ENCODE data around the gene PTCH2.

PTCH2 gene, protein sequence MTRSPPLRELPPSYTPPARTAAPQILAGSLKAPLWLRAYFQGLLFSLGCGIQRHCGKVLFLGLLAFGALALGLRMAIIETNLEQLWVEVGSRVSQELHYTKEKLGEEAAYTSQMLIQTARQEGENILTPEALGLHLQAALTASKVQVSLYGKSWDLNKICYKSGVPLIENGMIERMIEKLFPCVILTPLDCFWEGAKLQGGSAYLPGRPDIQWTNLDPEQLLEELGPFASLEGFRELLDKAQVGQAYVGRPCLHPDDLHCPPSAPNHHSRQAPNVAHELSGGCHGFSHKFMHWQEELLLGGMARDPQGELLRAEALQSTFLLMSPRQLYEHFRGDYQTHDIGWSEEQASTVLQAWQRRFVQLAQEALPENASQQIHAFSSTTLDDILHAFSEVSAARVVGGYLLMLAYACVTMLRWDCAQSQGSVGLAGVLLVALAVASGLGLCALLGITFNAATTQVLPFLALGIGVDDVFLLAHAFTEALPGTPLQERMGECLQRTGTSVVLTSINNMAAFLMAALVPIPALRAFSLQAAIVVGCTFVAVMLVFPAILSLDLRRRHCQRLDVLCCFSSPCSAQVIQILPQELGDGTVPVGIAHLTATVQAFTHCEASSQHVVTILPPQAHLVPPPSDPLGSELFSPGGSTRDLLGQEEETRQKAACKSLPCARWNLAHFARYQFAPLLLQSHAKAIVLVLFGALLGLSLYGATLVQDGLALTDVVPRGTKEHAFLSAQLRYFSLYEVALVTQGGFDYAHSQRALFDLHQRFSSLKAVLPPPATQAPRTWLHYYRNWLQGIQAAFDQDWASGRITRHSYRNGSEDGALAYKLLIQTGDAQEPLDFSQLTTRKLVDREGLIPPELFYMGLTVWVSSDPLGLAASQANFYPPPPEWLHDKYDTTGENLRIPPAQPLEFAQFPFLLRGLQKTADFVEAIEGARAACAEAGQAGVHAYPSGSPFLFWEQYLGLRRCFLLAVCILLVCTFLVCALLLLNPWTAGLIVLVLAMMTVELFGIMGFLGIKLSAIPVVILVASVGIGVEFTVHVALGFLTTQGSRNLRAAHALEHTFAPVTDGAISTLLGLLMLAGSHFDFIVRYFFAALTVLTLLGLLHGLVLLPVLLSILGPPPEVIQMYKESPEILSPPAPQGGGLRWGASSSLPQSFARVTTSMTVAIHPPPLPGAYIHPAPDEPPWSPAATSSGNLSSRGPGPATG

DNA sequence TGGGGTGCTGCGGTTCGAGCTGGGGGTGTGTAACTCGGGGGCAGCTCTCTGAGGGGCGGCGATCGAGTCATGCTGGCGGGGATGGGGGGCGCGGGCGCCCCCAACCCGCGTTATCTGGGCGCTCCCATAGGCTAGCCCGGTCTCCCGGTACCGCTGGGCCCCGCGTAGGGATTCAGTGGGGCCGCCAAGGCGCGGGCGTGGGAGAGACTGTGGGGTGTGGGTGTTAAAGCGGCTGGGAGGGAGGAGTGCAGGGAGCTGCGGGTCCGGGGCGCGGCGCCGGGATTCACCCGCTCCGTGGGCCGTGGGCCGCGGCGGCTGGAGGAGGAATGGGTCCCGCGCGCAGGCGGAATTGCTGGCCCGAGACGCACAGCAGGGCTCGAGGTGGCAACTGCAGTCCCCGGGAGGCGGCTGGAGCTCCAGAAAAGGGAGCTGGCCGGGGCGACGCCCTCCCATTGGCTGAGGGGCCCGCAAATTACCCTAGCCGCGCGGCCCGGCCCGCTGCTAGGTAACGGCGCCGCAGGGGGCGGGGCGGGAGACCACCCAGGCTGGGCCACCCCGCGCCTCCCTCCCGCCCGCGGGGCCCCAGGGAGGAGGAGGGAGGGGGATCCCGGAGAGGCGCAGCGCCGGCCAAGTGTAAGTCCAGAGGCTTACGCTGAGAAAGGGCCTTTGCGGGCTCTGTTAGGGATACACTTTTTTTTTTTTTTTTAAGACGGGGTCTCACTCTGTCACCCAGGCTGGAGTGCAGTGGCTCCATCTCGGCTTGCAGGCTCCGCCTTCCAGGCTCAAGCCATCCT, at the start of gene PTCH2:
Gene PTCH2, minus strand, starts transcription at position 392 of the 794 bp plus-strand sequence. Its CDS starts 321 bp downstream, at position 71.
- DNase-seq, result no peak

DNA sequence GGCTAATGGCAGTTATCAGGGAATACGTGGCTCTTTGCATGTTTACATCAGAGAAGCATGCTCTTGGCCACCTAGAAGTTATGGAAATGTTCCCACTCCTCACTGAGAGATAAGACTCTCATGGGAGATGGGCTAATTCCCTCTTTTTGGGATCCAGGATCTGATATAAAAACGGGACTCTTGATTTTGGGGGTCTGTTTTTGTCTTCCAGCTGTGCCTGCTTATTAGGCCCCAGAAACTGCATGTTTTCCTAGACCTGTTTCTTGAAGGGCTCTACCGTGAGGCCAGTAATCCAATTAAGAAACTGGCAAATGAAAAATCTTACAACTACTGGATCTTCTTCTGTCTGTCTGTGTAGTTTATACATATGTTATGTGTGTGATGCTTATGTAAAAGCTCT, 47.0 kb upstream of the PTCH2 start:
- no peak for DNase-seq

DNA sequence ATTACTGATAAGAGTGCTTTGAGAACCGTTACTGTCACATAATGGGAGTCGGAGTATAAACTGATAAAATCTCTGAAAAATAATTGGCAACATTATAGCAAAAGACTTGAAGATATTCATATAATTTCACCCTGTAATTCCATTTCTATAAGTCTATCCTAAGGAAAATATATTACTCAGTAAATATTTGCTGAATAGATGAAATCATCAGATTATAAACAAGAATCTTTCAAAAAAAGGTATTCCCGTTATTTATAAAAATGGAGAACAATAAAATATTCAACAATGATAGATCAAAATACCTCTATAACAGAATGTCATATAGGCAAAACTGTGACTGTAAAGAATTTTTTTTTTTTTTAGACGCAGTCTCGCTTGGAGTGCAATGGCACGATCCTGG, 42.4 kb upstream of the PTCH2 start:
- DNase-seq, result no peak

DNA sequence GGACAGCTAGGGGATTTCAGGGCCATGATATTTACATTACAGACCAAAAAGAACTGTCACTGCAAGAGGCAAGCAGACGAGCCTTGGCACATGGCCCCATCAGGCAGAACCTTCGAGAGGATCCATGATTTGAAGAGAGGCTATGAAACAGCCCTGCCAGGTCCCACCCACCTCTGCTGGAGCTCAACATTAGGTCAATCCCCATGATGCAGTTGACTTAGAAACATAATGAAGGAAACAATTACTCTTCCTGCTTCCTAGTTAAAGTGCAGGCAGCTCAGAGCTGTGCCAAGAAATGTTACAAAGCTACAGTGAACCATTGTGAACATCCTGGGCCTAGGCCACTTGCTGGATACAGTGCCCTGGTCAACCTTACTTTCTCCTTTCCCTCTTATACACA, 41.7 kb upstream of the PTCH2 start:
- no peak for DNase-seq

DNA sequence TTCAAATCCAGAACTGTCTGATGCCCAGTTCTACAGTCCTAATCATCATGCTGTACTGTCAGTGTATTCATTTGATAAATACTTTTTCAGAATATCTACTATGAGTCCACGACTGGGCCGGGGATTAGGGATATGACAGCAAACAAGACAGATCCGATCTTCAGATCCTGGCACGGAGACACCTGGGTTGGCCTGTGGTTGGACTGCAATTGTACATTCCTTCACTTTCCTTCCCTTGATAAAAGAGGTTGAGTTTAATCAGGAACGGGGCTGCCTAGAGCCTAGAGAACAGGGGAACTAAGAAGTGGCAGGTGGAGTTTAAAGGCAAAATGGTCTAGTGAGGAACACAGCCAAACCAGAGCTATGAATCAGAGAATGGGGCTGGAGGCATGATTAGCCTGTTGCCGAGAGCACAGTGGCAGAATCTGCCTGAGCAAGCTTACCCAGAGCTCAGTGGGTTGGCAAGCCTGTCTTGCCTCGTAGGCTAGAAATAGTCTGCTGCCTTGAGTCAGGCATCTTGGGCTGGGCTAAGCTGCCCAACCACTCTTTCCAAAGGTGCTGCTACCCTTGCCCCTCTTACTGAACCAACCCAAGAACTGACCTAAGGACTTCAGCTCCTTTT, 38.1 kb upstream of the PTCH2 start:
- no peak for DNase-seq

DNA sequence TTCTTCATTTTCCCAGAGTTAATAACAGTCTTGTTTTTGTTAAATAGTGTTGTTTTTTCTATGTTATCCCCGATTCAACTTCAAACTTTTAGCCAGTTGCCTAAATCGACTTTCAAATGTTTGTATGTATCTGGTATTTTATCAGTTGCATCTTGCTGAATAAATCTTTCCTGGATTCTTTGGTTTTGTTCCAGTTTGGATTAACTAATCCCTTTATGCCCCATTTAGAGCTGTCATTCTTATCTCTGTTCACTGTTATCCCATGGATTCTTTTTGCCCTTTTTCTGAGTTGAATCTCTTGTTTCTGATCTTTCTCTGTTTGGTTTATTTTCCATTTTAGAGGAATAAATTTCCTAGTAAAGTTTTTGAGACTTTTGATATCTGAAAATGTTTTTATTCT, 31.1 kb upstream of the PTCH2 start:
- no peak for DNase-seq

DNA sequence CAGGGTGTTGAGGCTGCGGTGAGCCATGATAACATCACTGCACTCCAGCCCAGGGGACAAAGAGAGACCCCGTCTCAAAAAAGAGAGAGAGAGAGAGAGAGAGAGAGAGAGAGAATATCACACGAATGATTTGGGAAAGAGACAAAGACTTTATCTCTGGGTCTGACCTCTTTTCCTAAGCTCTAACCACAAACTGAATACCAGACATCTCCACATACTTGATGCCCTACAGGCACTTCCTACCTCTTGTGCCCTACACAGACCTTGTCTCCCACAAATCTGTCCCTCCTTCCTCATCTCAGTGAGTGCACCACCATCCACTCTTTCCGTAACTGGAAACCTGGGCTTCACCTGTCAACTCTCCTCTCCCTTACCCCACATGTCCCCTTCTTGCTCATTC, 27.0 kb upstream of the PTCH2 start:
- DNase-seq, result no peak

DNA sequence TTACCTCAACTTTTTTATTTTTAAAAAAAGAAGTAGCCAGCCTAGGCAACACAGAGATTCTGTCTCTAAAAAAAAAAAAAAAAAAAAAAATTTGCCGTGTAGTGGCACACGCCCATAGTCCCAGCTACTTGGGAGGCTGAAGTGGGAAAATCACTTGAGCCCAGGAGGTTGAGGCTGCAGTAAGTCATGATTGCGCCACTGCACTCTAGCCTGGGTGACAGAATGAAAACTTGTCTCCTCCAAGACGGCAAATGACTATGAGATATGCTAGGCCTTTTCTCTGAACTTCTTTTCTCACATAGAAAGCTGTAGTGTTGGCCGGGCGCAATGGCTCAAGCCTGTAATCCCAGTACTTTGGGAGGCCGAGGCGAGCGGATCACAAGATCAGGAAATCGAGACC, 24.7 kb upstream of the PTCH2 start:
- no peak for DNase-seq

DNA sequence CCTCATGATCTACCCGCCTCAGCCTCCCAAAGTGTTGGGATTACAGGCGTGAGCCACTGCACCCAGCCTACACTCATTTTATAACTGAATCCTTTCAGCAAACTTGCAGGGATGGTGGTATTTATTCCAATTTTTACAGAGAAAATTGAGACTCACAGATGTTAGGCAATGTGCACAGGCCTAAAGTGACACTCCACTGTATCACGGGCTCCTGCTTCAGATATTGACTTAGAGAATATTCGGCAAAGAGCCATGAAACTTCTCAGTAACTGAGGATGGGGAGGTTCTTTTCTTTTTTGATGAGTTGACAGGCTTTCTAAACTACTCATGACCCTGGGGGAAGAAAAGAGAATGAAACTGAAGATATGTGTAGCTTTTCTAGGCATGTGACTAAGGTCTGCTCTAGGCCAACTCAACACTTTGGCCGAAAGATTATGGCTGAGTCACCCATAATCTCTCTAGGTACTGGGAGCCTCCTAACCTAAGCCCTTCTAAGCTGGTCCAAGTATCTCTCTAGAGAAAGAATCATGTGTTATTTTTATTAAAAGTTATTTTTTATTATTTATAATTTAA, 19.9 kb upstream of the PTCH2 start:
- no peak for DNase-seq

DNA sequence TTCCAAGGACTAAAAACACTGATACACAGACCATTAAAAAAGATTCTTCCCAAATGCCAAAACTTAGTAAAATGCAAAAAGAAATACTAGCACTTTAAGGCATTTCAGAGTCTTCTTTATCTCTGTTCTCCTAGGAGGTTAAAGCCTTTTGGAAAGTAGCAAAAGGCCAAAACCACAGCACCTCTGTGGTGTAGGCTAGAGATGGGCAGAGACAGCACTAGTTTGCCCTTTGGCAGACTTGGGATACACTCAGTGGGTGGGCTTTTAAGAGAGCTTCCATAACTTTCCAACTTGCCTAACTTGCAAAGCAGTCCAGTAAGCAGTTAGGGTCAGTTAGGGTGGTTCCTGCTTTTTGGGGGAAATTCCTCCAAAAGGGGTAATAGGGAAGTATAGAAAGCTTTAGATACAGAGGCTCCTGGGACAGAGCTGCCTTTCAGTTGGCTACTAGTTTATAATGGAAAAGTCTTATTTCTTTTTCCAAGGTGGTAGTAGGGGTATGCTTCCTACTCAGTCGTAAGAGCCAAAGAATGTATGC, 17.9 kb upstream of the PTCH2 start:
- no peak for DNase-seq

DNA sequence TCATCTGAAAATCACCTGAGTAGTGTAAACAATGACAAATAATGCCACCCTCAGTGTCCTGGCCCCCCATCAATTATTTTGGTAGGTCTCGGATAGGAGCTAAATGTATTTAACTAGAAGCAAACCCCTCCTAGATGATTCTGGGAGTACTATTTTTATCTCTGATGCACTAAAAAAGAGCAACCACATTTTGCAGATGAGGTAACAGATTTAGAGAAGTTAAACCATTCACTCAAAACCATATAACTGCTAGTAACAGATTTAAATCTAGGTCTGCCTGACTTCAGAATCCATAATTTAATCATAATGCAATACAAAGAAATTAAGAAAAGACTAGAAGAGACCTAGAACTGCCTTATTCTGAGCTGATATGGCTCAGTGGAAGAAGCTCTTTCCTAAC, 17.3 kb upstream of the PTCH2 start:
- DNase-seq, result no peak

DNA sequence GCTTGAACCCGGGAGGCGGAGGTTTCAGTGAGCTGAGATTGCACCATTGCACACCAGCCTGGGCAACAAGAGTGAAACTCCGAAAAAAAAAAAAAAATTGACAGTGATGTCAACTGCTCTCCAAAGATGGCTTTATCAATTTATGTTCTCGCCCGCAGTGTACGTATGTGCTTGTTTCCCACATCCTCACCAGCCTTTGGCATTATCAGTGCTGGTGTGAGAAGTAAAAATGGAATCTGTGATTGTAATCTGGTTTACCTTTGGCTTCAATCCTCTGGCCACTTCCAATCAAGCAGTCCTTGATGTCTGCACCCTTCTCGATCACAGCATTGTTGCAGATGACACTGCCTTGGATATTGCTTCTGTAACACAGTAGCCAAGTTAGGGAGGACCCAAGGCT, 14.4 kb upstream of the PTCH2 start:
- no peak for DNase-seq

DNA sequence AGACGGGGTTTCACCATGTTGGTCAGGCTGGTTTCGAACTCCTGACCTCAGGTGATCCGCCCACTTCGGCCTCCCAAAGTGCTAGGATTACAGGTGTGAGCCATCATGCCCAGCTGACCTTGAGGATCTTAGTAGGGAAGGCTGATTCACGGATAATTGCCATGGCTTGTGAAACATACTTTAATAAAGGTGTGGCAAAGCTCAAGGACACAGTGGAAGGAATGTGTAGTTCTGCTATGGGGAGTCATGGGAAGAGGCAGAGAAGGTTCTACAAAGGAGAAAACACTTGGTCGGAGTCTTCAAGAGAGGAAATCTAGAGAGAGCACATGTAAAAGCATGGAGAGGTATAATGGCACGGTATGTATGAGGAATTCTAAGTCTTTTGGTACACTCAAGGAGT, 12.7 kb upstream of the PTCH2 start:
- DNase-seq, result no peak

DNA sequence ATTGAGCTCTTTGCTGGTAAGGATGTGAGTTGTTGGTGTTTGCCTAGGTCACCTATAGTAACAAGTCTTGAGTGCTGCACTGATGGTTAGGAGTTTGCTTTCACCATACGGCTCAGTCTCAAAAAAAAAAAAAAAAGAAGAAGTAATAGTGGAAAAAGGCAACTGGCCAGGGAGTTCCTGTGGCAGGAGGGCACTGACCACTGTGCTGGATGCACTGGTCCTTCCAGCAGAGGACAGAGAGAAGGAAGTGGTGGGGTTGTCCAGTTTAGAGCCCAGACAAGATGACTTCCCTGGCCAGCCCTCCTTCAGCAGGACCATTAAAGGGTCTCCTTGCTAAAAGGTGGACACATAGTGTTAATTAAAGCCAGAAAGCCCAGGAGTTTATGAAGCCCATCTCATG, 11.9 kb upstream of the PTCH2 start:
- no peak for DNase-seq

DNA sequence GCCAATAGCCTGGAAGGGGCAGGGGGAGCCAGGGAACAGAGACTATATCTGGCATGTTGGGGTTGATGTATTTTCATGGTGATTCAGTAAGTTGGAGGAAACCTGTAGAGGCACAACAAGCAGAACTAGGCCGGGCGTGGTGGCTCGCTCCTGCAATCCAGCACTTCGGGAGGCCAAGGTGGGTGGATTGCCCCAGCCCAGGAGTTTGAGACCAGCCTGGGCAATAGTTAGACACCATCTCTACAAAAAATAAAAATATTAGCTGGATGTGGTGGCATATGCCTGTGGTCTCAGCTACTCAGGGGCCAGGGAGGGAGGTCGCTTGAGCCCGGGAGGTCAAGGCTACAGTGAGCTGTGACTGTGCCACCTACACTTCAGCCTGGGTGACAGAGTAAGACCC, 10.1 kb upstream of the PTCH2 start:
- no peak for DNase-seq

DNA sequence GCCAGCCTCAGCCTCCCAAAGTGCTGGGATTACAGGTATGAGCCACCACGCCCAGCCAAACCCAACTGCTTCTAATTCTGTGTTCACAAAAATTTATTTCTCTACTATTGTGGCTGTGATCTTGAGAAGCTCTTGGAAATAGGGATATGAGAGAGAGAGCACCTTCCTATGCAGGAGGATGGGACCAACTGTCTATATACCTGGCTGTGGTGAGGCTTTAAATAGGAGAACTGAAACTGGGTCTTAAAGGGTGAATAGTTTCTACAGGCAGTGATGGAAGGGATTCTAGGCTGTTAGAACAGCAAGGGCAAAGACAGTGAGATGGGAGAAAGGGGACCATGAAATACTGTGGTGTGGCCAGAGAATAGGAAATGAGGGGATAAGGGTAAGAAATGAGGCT, 8.3 kb upstream of the PTCH2 start:
- no peak for DNase-seq

DNA sequence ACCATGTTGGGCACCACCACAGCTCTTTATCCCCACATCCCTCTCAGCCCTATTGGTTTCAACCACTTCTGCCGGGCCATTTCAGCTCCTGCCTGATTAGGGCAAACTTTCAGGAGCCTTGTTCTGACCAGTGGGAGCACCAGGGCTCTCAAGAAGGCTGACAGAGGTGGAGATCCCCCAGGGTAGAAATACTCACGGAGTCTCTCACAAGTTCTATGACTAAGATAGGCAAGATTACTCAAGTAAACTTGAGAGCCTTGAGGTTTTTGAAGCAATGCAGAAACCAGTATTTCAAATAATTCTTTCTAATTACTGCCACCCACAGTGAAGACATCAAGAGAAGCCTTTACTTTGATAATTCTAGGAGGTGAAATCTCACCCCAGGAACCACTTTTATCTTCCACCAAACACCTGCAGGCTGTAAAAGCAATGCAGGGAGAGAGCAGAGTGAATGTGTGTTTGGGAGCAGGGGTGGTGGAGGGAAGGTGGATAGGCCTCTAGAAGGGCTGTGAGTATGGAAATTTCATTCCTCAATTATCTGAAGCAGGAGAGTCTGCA, 6.6 kb upstream of the PTCH2 start:
- DNase-seq, result no peak

DNA sequence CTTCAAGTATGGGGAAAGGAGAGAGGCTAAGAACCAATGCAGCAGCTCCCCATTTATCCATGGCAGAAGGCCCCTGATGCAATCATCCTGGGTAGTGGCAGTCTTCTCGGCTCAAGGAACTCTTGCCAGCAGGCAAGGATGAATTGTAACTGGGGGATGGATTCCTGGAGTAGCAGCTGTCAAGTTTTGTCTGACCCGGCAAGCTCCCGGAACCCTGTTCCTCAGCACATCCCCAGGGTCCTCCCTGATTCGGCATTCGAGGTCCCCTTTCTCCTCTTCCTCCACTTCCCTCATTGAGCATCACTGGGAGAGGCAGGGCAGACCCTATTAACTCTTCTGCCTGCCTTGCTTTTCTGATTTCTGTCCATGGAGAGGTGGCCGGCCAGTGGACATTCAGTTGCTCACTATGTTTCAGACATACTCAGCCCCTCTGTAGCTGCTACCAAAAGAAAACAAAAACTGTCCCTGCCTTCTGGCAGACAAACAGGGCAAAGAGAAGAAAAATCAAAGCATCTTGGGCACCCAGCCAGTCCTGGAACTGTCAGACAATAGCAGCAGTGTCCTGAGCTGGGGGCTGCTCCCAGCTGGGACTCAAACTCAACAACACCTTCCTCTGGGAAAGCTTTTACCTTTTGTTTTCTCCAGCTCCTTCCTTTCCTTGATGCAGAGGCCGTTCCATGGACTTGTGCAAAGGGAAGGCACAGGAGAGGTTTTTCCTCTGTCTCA, 5.6 kb upstream of the PTCH2 start:
- no peak for DNase-seq

DNA sequence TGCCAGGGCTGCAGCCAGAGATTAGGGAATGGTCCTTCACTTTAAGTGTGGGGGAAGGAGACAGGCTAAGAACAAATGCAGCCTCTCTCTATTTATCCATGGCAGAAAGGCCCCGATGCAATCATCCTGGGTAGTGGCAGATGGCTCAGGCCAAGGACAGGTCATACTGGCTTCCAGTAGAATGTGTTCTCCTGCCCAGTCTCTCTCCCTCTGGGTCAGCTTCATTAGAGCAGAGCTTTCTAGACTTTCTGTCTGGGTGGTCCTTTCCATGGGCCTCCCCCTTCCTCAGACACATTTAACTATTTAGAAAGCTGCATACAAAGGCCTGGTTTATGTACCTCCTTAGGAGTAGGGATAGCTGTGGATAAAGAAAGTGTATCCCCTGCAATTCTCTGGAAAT, 4.8 kb upstream of the PTCH2 start:
- no peak for DNase-seq

DNA sequence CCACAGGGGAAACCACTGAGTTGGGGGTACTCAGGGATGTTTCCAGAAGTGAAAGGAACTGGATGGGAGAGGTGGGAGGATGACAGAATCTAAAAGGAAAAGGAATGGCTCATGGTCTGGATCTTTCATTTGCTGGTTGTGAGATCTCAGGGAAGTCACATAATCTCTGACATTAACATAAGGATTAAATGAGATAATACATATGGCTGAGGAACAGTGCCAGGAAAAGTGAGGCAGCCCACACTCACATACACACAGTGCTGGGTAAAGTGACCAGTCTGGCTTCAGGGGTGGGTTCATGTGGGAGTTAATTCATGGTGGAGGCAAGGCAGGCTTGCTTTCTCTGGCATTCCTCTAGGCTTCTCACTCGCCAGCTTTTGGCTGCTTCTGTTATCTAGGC, 3.9 kb upstream of the PTCH2 start:
- DNase-seq, result no peak

DNA sequence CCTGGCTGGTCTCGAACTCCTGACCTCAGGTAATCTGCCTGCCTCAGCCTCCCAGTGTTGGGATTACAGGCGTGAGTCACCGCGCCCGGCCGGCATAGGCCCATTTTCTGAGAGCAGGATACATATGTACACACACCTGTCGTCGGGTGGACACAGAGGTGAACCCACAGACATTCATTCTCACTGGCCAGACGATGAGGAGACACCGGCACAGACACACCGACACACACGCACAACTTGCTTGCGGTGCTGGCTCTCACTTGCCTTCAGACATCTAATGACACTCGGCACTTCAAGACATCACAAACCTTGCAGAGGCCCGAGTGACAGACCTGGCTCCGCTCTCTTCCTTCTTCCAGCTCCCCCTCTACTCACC, 579 bp downstream of the PTCH2 start:
- no peak for DNase-seq

All from NCI-H187 (cell line).